Right lobe of liver (tissue), 6 donors: ENCODE measurements around the gene CTSZ. TPM values are rescaled to one million over a fixed set of nuclear protein-coding genes. Genes with fewer than 3 reads are reported as not detected.

ENCODE experiments used
- ATAC-seq, 4 donors: fragments of 200-7000 bp; cut with Tn5 transposase; one replicate each; pipeline ENCODE4 v1.9.1; 2020; ENCODE audit warnings: mild to moderate bottlenecking in 4 of 4, moderate library complexity in 4 of 4
- DNase-seq, 3 donors: peaks; one replicate each; pipeline ENCODE4 v3.0.0-alpha.2; 2020
- H3K27ac ChIP-seq, 3 donors: fragments of 200-600 bp; one replicate each; pipeline ENCODE4 v1.8.0; 2022
- H3K27me3 ChIP-seq, 2 donors: fragments of 200-600 bp; one replicate each; pipeline ENCODE4 v1.8.0; 2022
- H3K36me3 ChIP-seq, 4 donors: fragments of 200-600 bp; sonication (generic) in 1 of 4; one replicate each; pipeline versions ENCODE4 v1.5.1 to v1.8.0; 2017 to 2022; ENCODE audit warnings: control low read depth in 1 of 4
- H3K4me1 ChIP-seq, 4 donors: fragments of 200-600 bp; sonication (generic) in 1 of 4; one replicate each; pipeline versions ENCODE4 v1.5.1 to v1.8.0; 2017 to 2022; ENCODE audit warnings: control low read depth in 1 of 4
- H3K4me3 ChIP-seq, 3 donors: fragments of 200-600 bp; one replicate each; pipeline ENCODE4 v1.8.0; 2022
- H3K9me3 ChIP-seq, 4 donors: fragments of 200-600 bp; sonication (generic) in 1 of 4; one replicate each; pipeline versions ENCODE4 v1.5.1 to v1.8.0; 2017 to 2022; ENCODE audit warnings: control low read depth in 1 of 4
- CTCF ChIP-seq, 4 donors: fragments of 200-600 bp in 3 of 4; fragments of 450-650 bp in 1 of 4; IDR thresholded peaks; one replicate each; pipeline versions ENCODE4 v1.5.1 to v1.8.0; 2016 to 2022; ENCODE audit warnings: antibody characterized with exemption in 4 of 4, mild to moderate bottlenecking in 2 of 4
- POLR2A ChIP-seq: fragments of 450-650 bp; IDR thresholded peaks from one replicate; pipeline ENCODE4 v1.6.1; 2017; ENCODE audit warnings: antibody characterized with exemption, mild to moderate bottlenecking
- WGBS: methylation state at CpG from one replicate; pipeline ENCODE4 v1.1.6; 2018; ENCODE audit warnings: low coverage, low lambda C conversion rate; ENCODE audit not compliant: insufficient coverage; ENCODE audit errors: missing lambda C conversion rate; 5-methylcytosine and 5-hydroxymethylcytosine counted together
- intact Hi-C, 2 donors: fragments of 100-400 bp; cut with DNase I; formaldehyde crosslinking; loops; one replicate each; pipeline versions ENCODE4 v1.11.2 to v1.14.1; 2022
- total RNA-seq, 6 experiments: library from RNA; depleted of rRNA in 2 of 6; stranded (reverse); fragments of >200 nt in 2 of 6; fragmentation: NEBNext Ultra II Directional in 3 of 6; extraction: Animal tissue kit (Norgen Biotek cat#: 25700) in 3 of 6; gene quantifications; one replicate each; pipeline versions ENCODE4 v1.1.0 to v1.2.4, GENCODE V29; 2016 to 2023
- donor health status: DM: no; HTN: yes; CAD: no.
- donor health status: DM: no; HTN: no; CAD: no.
- donor health status: DM: no; HTN: no; CAD: no.
- donor health status: DM: no; HTN: yes; CAD: no.
- donor health status: DM: no; HTN: yes; CAD: no.

The CTSZ gene
- total RNA-seq, 6 experiments from 2014 or later, result 198 to 296 (median 222) TPM

- Histone ChIP-seq H3K4me3 (no peak overlapping the region), H3K36me3 (peaks cover 0 to 2% (median 0%) of the 10 kb centered on the region in 4 donors), H3K27me3 (no peaks in the 10 kb centered on the region), H3K27ac (no peak overlapping the region), H3K9me3 (no peaks in the 10 kb centered on the region), H3K4me1 (no peaks in the 10 kb centered on the region)
- intact Hi-C loops, result loop anchor here in 1 of 2 donors (10.0 kb wide), 1 partner anchor 123 kb away; no protein-coding TSS in a partner anchor
- no peak for DNase-seq
- ATAC-seq, result peak in 2 of 4 donors; percentile 7 to 9
- WGBS, result no CpG with 5 or more reads among the region's 16 CpGs
- no peak for TF ChIP-seq CTCF (IDR thresholded peaks at IDR 0.05)
- TF ChIP-seq POLR2A, result no peak
Measured at GRCh38 chr20:59017493-59018231, 10.6 kb upstream of the CTSZ start.

GRCh38 chr20:59016795-59017492 is 9.9 kb upstream of the CTSZ start:
- ATAC-seq (peak in 1 of 4 donors; percentile 9), DNase-seq (no peak)
- no peaks in the 10 kb centered on the region for H3K27me3 ChIP-seq
- no peak overlapping the region for H3K4me3 ChIP-seq
- 54% methylated on average over 4 of the region's 4 CpGs for WGBS
- H3K36me3 ChIP-seq, result peaks cover 0 to 2% (median 0%) of the 10 kb centered on the region in 4 donors
- intact Hi-C loops, result loop anchor here in 1 of 2 donors (10.0 kb wide), 1 partner anchor 122 kb away; no protein-coding TSS in a partner anchor
- TF ChIP-seq POLR2A (no peak), CTCF (IDR thresholded peaks at IDR 0.05) (no peak)
- no peak overlapping the region for H3K27ac ChIP-seq
- no peaks in the 10 kb centered on the region for H3K4me1 ChIP-seq
- no peaks in the 10 kb centered on the region for H3K9me3 ChIP-seq

- Histone ChIP-seq H3K27me3 (no peaks in the 10 kb centered on the region), H3K27ac (no peak overlapping the region), H3K9me3 (no peaks in the 10 kb centered on the region), H3K4me1 (no peaks in the 10 kb centered on the region), H3K36me3 (peaks cover 0 to 2% (median 0%) of the 10 kb centered on the region in 4 donors), H3K4me3 (no peak overlapping the region)
- DNase-seq (no peak), ATAC-seq (no peak)
- intact Hi-C loops, result loop anchor here in 1 of 2 donors (10.0 kb wide), 1 partner anchor 121 kb away; no protein-coding TSS in a partner anchor
- no peak for TF ChIP-seq POLR2A
- no peak for TF ChIP-seq CTCF (IDR thresholded peaks at IDR 0.05)
- 78% methylated on average over 9 of the region's 16 CpGs for WGBS
Measured at GRCh38 chr20:59015812-59016711, 9.0 kb upstream of the CTSZ start.

GRCh38 chr20:59015411-59015810 is 8.4 kb upstream of the CTSZ start:
- no peak overlapping the region for H3K27ac ChIP-seq
- H3K36me3 ChIP-seq, result peaks cover 0 to 2% (median 0%) of the 10 kb centered on the region in 4 donors
- TF ChIP-seq CTCF (IDR thresholded peaks at IDR 0.05), result no peak
- no peak for TF ChIP-seq POLR2A
- 90% methylated on average over 12 of the region's 16 CpGs for WGBS
- no peaks in the 10 kb centered on the region for H3K4me1 ChIP-seq
- H3K9me3 ChIP-seq, result no peaks in the 10 kb centered on the region
- H3K4me3 ChIP-seq, result no peak overlapping the region
- ATAC-seq, result no peak
- no peak for DNase-seq
- intact Hi-C loops, result loop anchor here in 1 of 2 donors (10.0 kb wide), 1 partner anchor 121 kb away; no protein-coding TSS in a partner anchor
- H3K27me3 ChIP-seq, result no peaks in the 10 kb centered on the region
